GM12878 (cell line): ENCODE results near the gene RND2. TPM values are rescaled to one million over a fixed set of nuclear protein-coding genes. Genes with fewer than 3 reads are reported as not detected.

Source experiments
- ATAC-seq: fragments of 200-7000 bp; cut with Tn5 transposase; 3 replicates; pipeline ENCODE4 v1.9.1; 2020; ENCODE audit warnings: mild to moderate bottlenecking, moderate library complexity
- BruUV-seq: library from RNA; stranded (reverse); fragments of 400-500 nt; replicated peaks from 2 replicates; lab custom pipeline; 2021; lab: Mats Ljungman, UMichigan
- CTCF ChIA-PET: fragments of 300-600 bp; sonication (Branson Sonifier 250); formaldehyde crosslinking; extraction: SDS; loops from one replicate; lab custom pipeline; 2021; ENCODE audit warnings: inconsistent platforms; lab: Yijun Ruan, JAX
- POLR2A ChIA-PET: fragments of 350-600 bp; formaldehyde crosslinking; extraction: SDS; loops from one replicate; lab custom pipeline; 2021; ENCODE audit warnings: inconsistent platforms; lab: Charles Lee
- RAD21 ChIA-PET: fragments of 300-600 bp; sonication (Branson Sonifier 250); formaldehyde crosslinking; loops from one replicate; lab custom pipeline; 2023; ENCODE audit warnings: antibody characterized with exemption; ENCODE audit not compliant: unreplicated experiment; lab: Charles Lee
- SMC1A ChIA-PET: fragments of 300-600 bp; sonication (Branson Sonifier 250); formaldehyde crosslinking; loops from one replicate; lab custom pipeline; 2023; ENCODE audit not compliant: unreplicated experiment, uncharacterized antibody; lab: Charles Lee
- DNase-seq: peaks from one replicate; pipeline ENCODE4 v3.0.0-alpha.2; 2011; ENCODE audit warnings: low read depth, low spot score
- FAIRE-seq: peaks from 3 replicates; lab custom pipeline; 2011; peaks lifted over from hg19 to GRCh38; lab: Jason Lieb, UNC
- H2AFZ ChIP-seq: 2 replicates; pipeline ENCODE4 v1.6.0; 2011; ENCODE audit warnings: low read depth, low read length, control low read depth; ENCODE audit not compliant: control insufficient read depth
- H3K27ac ChIP-seq: 2 replicates; pipeline ENCODE4 v1.5.1; 2011; ENCODE audit warnings: control low read depth; ENCODE audit not compliant: control insufficient read depth, insufficient read depth
- H3K27me3 ChIP-seq, 2 experiments: replicated peaks in 1 of 2; 2 replicates each; pipeline versions ENCODE4 v1.6.0 to v1.6.1; 2011; ENCODE audit warnings: low read length in 1 of 2; ENCODE audit not compliant: control insufficient read depth in 2 of 2, insufficient read depth in 2 of 2
- H3K36me3 ChIP-seq, 2 experiments: 2 replicates each; pipeline ENCODE4 v1.5.1; 2011; ENCODE audit warnings: low read length in 1 of 2; ENCODE audit not compliant: control insufficient read depth in 2 of 2, insufficient read depth in 2 of 2
- H3K4me1 ChIP-seq: 2 replicates; pipeline ENCODE4 v1.6.1; 2011; ENCODE audit warnings: mild to moderate bottlenecking, low read length, moderate library complexity, mixed read lengths; ENCODE audit not compliant: control insufficient read depth, insufficient read depth
- H3K4me2 ChIP-seq: 2 replicates; pipeline ENCODE4 v1.6.0; 2011; ENCODE audit warnings: control low read depth; ENCODE audit not compliant: control insufficient read depth, insufficient read depth
- H3K4me3 ChIP-seq: fragments of 200-600 bp; sonication (generic); 2 replicates; pipeline ENCODE4 v1.5.1; 2016
- H3K79me2 ChIP-seq: 2 replicates; pipeline ENCODE4 v1.6.0; 2011; ENCODE audit warnings: low read length; ENCODE audit not compliant: control insufficient read depth, insufficient read depth
- H3K9ac ChIP-seq: 2 replicates; pipeline ENCODE4 v1.8.0; 2011; ENCODE audit warnings: low read length, control low read depth, mixed read lengths; ENCODE audit not compliant: control insufficient read depth, insufficient read depth
- H3K9me3 ChIP-seq: replicated peaks from 3 replicates; pipeline ENCODE4 v1.5.1; 2011; ENCODE audit warnings: mild to moderate bottlenecking, low read length; ENCODE audit not compliant: control insufficient read depth, insufficient read depth
- H4K20me1 ChIP-seq: 2 replicates; pipeline ENCODE4 v1.6.0; 2011; ENCODE audit not compliant: control insufficient read depth, insufficient read depth
- BCL11A ChIP-seq: IDR thresholded peaks from 2 replicates; pipeline ENCODE4 v1.6.1; 2011; ENCODE audit warnings: low read depth, low read length
- BMI1 ChIP-seq: fragments of 450-650 bp; IDR thresholded peaks from 2 replicates; pipeline ENCODE4 v1.6.1; 2016; ENCODE audit warnings: mild to moderate bottlenecking, moderate library complexity, borderline replicate concordance
- KAT2A ChIP-seq: conservative IDR thresholded peaks from 2 replicates; pipeline ENCODE4 v1.6.1; 2011; ENCODE audit warnings: low read depth, low read length; ENCODE audit not compliant: control insufficient read depth
- NR2C1 ChIP-seq: fragments of 450-650 bp; IDR thresholded peaks from 2 replicates; pipeline ENCODE4 v1.6.1; 2017; ENCODE audit warnings: antibody characterized with exemption, mild to moderate bottlenecking, moderate library complexity
- NRF1 ChIP-seq: conservative IDR thresholded peaks from 2 replicates; pipeline ENCODE4 v1.6.1; 2011; ENCODE audit warnings: mild to moderate bottlenecking, low read depth, low read length, improper control_type of control experiment
- PBX3 ChIP-seq: IDR thresholded peaks from 2 replicates; pipeline ENCODE4 v1.6.1; 2011; ENCODE audit warnings: mild to moderate bottlenecking, low read depth, low read length, moderate library complexity; ENCODE audit not compliant: insufficient replicate concordance
- RBBP5 ChIP-seq: fragments of 200-600 bp; sonication (generic); conservative IDR thresholded peaks from 2 replicates; pipeline ENCODE4 v1.6.1; 2016
- SREBF1 ChIP-seq: IDR thresholded peaks from 2 replicates; pipeline ENCODE4 v1.6.1; 2012; ENCODE audit warnings: mild to moderate bottlenecking, low read length
- YY1 ChIP-seq: IDR thresholded peaks from 2 replicates; pipeline ENCODE4 v1.6.1; 2011; ENCODE audit warnings: low read depth, mild to moderate bottlenecking, low read length
- WGBS: methylation state at CpG from one replicate; pipeline ENCODE4 v1.1.6; 2016; ENCODE audit warnings: low lambda C conversion rate; ENCODE audit not compliant: insufficient replicate concordance, insufficient coverage; ENCODE audit errors: missing lambda C conversion rate; 5-methylcytosine and 5-hydroxymethylcytosine counted together
- in situ Hi-C: fragments of 300-500 bp; cut with MboI; formaldehyde crosslinking; loops from 9 replicates; pipeline ENCODE4 v1.14.3; 2018; ENCODE audit warnings: mixed read lengths
- intact Hi-C: fragments of 100-400 bp; cut with micrococcal nuclease; formaldehyde crosslinking; loops from one replicate; pipeline ENCODE4 v1.14.2; 2022; ENCODE audit not compliant: unreplicated experiment
- polyA plus RNA-seq, 11 experiments: library from polyadenylated mRNA; depleted of rRNA in 4 of 11; unstranded in 6 of 11; stranded (reverse) in 5 of 11; fragments of >200 nt; fragmentation: Nextera tagmentation in 4 of 11; fragmentation: Illumina TruSeq in 1 of 11; extraction: Ambion mirVana in 4 of 11; extraction: Trizol in 1 of 11; gene quantifications; 1 replicate in 1 of 11; 2 replicates in 10 of 11; pipeline versions ENCODE4 v1.2.1 to v1.2.3, GENCODE V29; 2011 to 2016; ENCODE audit warnings: inconsistent platforms in 2 of 11, missing spikeins in 2 of 11, low read depth in 1 of 11
- total RNA-seq, 4 experiments: library from RNA; depleted of rRNA in 3 of 4; stranded (reverse); fragments of >200 nt in 3 of 4; fragmentation: Illumina TruSeq in 1 of 4; extraction: Trizol in 1 of 4; gene quantifications; 2 replicates each; pipeline versions ENCODE4 v1.2.1 to v1.2.3, GENCODE V29; 2013 to 2021
- TF ChIP-seq, protein P1 (sequence below): fragments of 450-650 bp; formaldehyde crosslinking; IDR thresholded peaks from 2 replicates; pipeline ENCODE4 v1.4.0; 2020; ENCODE audit warnings: mild to moderate bottlenecking, moderate library complexity
- TF ChIP-seq, protein P2 (sequence below): IDR thresholded peaks from 2 replicates; pipeline ENCODE4 v1.6.1; 2012; ENCODE audit warnings: low read depth, low read length, improper control_type of control experiment

Gene RND2
- total and polyA plus RNA-seq, 10 of the 15 experiments (the other 5 are each of a cell fraction or from before 2014, with no cell fraction given), result 0.01 to 0.05 (median 0.03) TPM; not detected in 6

DNA sequence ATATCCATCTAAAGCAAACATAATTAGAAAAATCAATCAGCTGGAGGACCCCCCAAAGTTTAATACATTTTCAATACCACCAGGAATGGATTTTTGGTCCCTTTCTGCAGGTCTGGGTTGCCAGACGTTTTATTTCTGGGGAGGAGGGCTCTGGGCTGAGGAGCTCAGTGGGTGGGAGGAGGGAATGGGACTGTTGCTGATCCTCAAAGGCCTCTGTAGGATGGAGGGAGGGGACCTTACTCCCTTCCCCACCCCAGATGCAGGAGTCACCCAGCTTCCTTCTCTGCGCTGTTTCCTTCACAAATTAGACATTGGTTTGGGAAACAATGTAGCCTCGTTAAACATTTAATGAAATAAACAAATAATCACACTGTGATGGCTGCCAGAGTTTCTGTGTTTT, 6.6 kb downstream of the RND2 start:
- in situ Hi-C loops, result no loop called here

GRCh38 chr17:43033948-43034881, 9.2 kb downstream of the RND2 start:
- no peak overlapping the region for H2AFZ ChIP-seq
- FAIRE-seq, result no peak
- no peaks in the 10 kb centered on the region for H3K36me3 ChIP-seq
- H3K4me1 ChIP-seq, result no peaks in the 10 kb centered on the region
- no peaks in the 10 kb centered on the region for H3K79me2 ChIP-seq
- intact Hi-C loops, result no loop called here
- ATAC-seq, result no peak
- ChIA-PET RAD21 (no interaction called here), CTCF (no interaction called here), POLR2A (interaction anchor here (0.5 to 0.6 kb wide), 2 partner anchors 10 to 63 kb away, joined by 3 to 5 read pairs; no protein-coding TSS in a partner anchor), SMC1A (no interaction called here)
- no TSS peak for BruUV-seq
- no peaks in the 10 kb centered on the region for H4K20me1 ChIP-seq
- H3K4me3 ChIP-seq, result no peak overlapping the region
- no peaks in the 10 kb centered on the region for H3K27me3 ChIP-seq
- WGBS, result 55% methylated on average over 11 of the region's 12 CpGs
- DNase-seq, result no peak
- no peak overlapping the region for H3K9ac ChIP-seq
- H3K4me2 ChIP-seq, result no peak overlapping the region
- no peaks in the 10 kb centered on the region for H3K9me3 ChIP-seq
- H3K27ac ChIP-seq, result no peak overlapping the region
- in situ Hi-C loops, result no loop called here
- TF ChIP-seq, protein P1, sequence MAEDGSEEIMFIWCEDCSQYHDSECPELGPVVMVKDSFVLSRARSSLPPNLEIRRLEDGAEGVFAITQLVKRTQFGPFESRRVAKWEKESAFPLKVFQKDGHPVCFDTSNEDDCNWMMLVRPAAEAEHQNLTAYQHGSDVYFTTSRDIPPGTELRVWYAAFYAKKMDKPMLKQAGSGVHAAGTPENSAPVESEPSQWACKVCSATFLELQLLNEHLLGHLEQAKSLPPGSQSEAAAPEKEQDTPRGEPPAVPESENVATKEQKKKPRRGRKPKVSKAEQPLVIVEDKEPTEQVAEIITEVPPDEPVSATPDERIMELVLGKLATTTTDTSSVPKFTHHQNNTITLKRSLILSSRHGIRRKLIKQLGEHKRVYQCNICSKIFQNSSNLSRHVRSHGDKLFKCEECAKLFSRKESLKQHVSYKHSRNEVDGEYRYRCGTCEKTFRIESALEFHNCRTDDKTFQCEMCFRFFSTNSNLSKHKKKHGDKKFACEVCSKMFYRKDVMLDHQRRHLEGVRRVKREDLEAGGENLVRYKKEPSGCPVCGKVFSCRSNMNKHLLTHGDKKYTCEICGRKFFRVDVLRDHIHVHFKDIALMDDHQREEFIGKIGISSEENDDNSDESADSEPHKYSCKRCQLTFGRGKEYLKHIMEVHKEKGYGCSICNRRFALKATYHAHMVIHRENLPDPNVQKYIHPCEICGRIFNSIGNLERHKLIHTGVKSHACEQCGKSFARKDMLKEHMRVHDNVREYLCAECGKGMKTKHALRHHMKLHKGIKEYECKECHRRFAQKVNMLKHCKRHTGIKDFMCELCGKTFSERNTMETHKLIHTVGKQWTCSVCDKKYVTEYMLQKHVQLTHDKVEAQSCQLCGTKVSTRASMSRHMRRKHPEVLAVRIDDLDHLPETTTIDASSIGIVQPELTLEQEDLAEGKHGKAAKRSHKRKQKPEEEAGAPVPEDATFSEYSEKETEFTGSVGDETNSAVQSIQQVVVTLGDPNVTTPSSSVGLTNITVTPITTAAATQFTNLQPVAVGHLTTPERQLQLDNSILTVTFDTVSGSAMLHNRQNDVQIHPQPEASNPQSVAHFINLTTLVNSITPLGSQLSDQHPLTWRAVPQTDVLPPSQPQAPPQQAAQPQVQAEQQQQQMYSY (CRISPR knock-in tag), result no peak
- TF ChIP-seq KAT2A (no peak), BMI1 (no peak), SREBF1 (no peak), RBBP5 (no peak), PBX3 (no peak), BCL11A (no peak)

More for the DNA sequence above, 6.6 kb downstream of the RND2 start:
- ATAC-seq (no peak), DNase-seq (no peak), FAIRE-seq (no peak)
- no peaks in the 10 kb centered on the region for H4K20me1 ChIP-seq
- H3K36me3 ChIP-seq, result no peaks in the 10 kb centered on the region
- no TSS peak for BruUV-seq
- TF ChIP-seq NRF1, result no peak
- TF ChIP-seq, protein P2, sequence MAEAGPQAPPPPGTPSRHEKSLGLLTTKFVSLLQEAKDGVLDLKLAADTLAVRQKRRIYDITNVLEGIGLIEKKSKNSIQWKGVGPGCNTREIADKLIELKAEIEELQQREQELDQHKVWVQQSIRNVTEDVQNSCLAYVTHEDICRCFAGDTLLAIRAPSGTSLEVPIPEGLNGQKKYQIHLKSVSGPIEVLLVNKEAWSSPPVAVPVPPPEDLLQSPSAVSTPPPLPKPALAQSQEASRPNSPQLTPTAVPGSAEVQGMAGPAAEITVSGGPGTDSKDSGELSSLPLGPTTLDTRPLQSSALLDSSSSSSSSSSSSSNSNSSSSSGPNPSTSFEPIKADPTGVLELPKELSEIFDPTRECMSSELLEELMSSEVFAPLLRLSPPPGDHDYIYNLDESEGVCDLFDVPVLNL, result no peak
- TF ChIP-seq YY1, result no peak
- no peak for TF ChIP-seq NR2C1
- ChIA-PET RAD21 (no interaction called here), CTCF (no interaction called here), SMC1A (no interaction called here), POLR2A (no interaction called here)
- no peak overlapping the region for H2AFZ ChIP-seq
- WGBS, result 46% methylated on average over 3 of the region's 3 CpGs
- no peaks in the 10 kb centered on the region for H3K4me1 ChIP-seq
- H3K4me3 ChIP-seq, result no peak overlapping the region
- H3K9me3 ChIP-seq, result no peaks in the 10 kb centered on the region
- H3K27me3 ChIP-seq, result no peaks in the 10 kb centered on the region
- intact Hi-C loops, result no loop called here
- H3K4me2 ChIP-seq, result no peak overlapping the region
- H3K27ac ChIP-seq, result no peak overlapping the region
- no peaks in the 10 kb centered on the region for H3K79me2 ChIP-seq
- no peak overlapping the region for H3K9ac ChIP-seq
